PFSK-1 (cell line): ENCODE data around the gene PANX2.

Experiments
- POLR2AphosphoS5 ChIP-seq: IDR thresholded peaks from 2 replicates; pipeline ENCODE4 v1.6.1; 2012; ENCODE audit warnings: low read depth, mild to moderate bottlenecking, control low read depth, low read length, moderate library complexity
- SIN3A ChIP-seq: IDR thresholded peaks from 2 replicates; pipeline ENCODE4 v1.6.1; 2012; ENCODE audit warnings: mild to moderate bottlenecking, low read length, moderate library complexity, borderline replicate concordance; ENCODE audit not compliant: insufficient read depth
- TAF1 ChIP-seq: IDR thresholded peaks from 2 replicates; pipeline ENCODE4 v1.6.1; 2012; ENCODE audit warnings: low read length, control low read depth, borderline replicate concordance; ENCODE audit not compliant: insufficient read depth
- TF ChIP-seq, protein P1 (sequence below), 2 experiments: IDR thresholded peaks; 2 replicates each; pipeline versions ENCODE4 v1.6.1 to v1.8.0; 2011 to 2012; ENCODE audit warnings: low read depth in 2 of 2, low read length in 2 of 2, control low read depth in 1 of 2, inconsistent platforms in 1 of 2, mild to moderate bottlenecking in 1 of 2, moderate library complexity in 1 of 2; ENCODE audit not compliant: insufficient read depth in 1 of 2

The PANX2 gene

DNA sequence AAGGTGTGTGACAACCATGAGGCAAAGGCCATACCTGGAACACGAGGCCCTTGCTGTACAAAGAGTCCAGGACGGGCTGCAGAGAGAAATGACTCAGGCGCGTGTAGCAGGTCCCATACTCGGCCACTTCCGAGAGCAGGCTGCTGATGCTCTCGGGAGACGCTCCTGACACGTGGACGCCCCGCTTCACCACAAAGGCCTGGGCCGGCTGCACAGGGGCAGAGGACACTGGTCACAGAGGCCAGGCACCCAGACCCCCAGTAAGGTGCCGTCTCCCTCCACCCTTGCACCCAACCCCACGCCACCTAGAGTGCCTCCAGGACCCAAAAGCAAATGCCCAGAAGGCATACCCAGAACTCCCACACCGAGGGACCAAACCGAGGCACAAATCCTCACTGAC, 58.8 kb downstream of the PANX2 start:
- TF ChIP-seq POLR2AphosphoS5, result no peak
- TF ChIP-seq, protein P1, sequence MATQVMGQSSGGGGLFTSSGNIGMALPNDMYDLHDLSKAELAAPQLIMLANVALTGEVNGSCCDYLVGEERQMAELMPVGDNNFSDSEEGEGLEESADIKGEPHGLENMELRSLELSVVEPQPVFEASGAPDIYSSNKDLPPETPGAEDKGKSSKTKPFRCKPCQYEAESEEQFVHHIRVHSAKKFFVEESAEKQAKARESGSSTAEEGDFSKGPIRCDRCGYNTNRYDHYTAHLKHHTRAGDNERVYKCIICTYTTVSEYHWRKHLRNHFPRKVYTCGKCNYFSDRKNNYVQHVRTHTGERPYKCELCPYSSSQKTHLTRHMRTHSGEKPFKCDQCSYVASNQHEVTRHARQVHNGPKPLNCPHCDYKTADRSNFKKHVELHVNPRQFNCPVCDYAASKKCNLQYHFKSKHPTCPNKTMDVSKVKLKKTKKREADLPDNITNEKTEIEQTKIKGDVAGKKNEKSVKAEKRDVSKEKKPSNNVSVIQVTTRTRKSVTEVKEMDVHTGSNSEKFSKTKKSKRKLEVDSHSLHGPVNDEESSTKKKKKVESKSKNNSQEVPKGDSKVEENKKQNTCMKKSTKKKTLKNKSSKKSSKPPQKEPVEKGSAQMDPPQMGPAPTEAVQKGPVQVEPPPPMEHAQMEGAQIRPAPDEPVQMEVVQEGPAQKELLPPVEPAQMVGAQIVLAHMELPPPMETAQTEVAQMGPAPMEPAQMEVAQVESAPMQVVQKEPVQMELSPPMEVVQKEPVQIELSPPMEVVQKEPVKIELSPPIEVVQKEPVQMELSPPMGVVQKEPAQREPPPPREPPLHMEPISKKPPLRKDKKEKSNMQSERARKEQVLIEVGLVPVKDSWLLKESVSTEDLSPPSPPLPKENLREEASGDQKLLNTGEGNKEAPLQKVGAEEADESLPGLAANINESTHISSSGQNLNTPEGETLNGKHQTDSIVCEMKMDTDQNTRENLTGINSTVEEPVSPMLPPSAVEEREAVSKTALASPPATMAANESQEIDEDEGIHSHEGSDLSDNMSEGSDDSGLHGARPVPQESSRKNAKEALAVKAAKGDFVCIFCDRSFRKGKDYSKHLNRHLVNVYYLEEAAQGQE (IDR thresholded peaks at IDR 0.05; ENCODE audit: insufficient read depth in 1 of 2, low read depth in 2 of 2, low read length in 2 of 2), result no peak
- no peak for TF ChIP-seq TAF1
- TF ChIP-seq SIN3A, result no peak
